Measurements from ENCODE around the gene NEK8.
A peak's percentile ranks its signal among the peaks of the same experiment; 100 is the strongest.
"Not testable (repeated sequence)": the region's sequence is repeated elsewhere in the genome, so short reads cannot be mapped to it uniquely, and the experiment has no call there.

Gene NEK8

GRCh38 chr17:28726627-28727491 is 1.7 kb upstream of the NEK8 start:
- peak overlapping the region; percentile 89 for H3K4me3 Mint-ChIP-seq
- no peaks in the 10 kb centered on the region for H3K9me3 Mint-ChIP-seq
- ATAC-seq = peak; percentile 59
- peaks cover 54% of the 10 kb centered on the region for H3K4me1 Mint-ChIP-seq
- H3K27ac Mint-ChIP-seq = peak overlapping the region; percentile 89
- H3K27me3 Mint-ChIP-seq = no peaks in the 10 kb centered on the region
- H3K36me3 Mint-ChIP-seq = peaks cover 33% of the 10 kb centered on the region

GRCh38 chr17:28729950-28730330 is 1.4 kb downstream of the NEK8 start:
- peaks cover 51% of the 10 kb centered on the region for H3K4me1 Mint-ChIP-seq
- peaks cover 2% of the 10 kb centered on the region for H3K9me3 Mint-ChIP-seq
- peaks cover 21% of the 10 kb centered on the region for H3K36me3 Mint-ChIP-seq

GRCh38 chr17:28733346-28733745 is 4.8 kb downstream of the NEK8 start:
- peak overlapping the region; percentile 79 for H3K27ac Mint-ChIP-seq
- no peak overlapping the region for H3K4me3 Mint-ChIP-seq
- peaks cover 30% of the 10 kb centered on the region for H3K36me3 Mint-ChIP-seq
- H3K4me1 Mint-ChIP-seq = peaks cover 56% of the 10 kb centered on the region
- no peak for ATAC-seq
- H3K27me3 Mint-ChIP-seq = no peaks in the 10 kb centered on the region
- H3K9me3 Mint-ChIP-seq = peaks cover 2% of the 10 kb centered on the region

More at GRCh38 chr17:28729950-28730330, 1.4 kb downstream of the NEK8 start:
- Mint-ChIP-seq H3K27ac (peak overlapping the region; percentile 89), H3K4me3 (no peak overlapping the region), H3K27me3 (no peaks in the 10 kb centered on the region)
- ATAC-seq = no peak

- no peak for ATAC-seq
- Mint-ChIP-seq H3K4me3 (no peak overlapping the region), H3K4me1 (peaks cover 61% of the 10 kb centered on the region)
Observed at GRCh38 chr17:28734712-28735241, 6.2 kb downstream of the NEK8 start.

GRCh38 chr17:28735242-28735722 is 6.7 kb downstream of the NEK8 start:
- no peak overlapping the region for H3K4me3 Mint-ChIP-seq
- peaks cover 63% of the 10 kb centered on the region for H3K4me1 Mint-ChIP-seq
- H3K27ac Mint-ChIP-seq = peak overlapping the region; percentile 79
- H3K27me3 Mint-ChIP-seq = no peaks in the 10 kb centered on the region
- peaks cover 2% of the 10 kb centered on the region for H3K9me3 Mint-ChIP-seq
- H3K36me3 Mint-ChIP-seq = peaks cover 31% of the 10 kb centered on the region
- ATAC-seq = no peak

More at GRCh38 chr17:28734712-28735241, 6.2 kb downstream of the NEK8 start:
- H3K9me3 Mint-ChIP-seq = peaks cover 2% of the 10 kb centered on the region
- peaks cover 30% of the 10 kb centered on the region for H3K36me3 Mint-ChIP-seq
- H3K27ac Mint-ChIP-seq = peak overlapping the region; percentile 79
- no peaks in the 10 kb centered on the region for H3K27me3 Mint-ChIP-seq

GRCh38 chr17:28735913-28736769 is 7.6 kb downstream of the NEK8 start:
- H3K9me3 Mint-ChIP-seq, ATAC-seq, H3K27ac Mint-ChIP-seq, H3K27me3 Mint-ChIP-seq, H3K4me3 Mint-ChIP-seq: not testable (repeated sequence)
- Mint-ChIP-seq H3K36me3 (peaks cover 39% of the 10 kb centered on the region), H3K4me1 (peaks cover 72% of the 10 kb centered on the region)

- Mint-ChIP-seq H3K4me1 (peaks cover 83% of the 10 kb centered on the region), H3K27me3 (no peaks in the 10 kb centered on the region), H3K9me3 (peaks cover under 1% of the 10 kb centered on the region), H3K27ac (peak overlapping the region; percentile 93), H3K36me3 (peaks cover 42% of the 10 kb centered on the region), H3K4me3 (peak overlapping the region; percentile 73)
- no peak for ATAC-seq
Observed at GRCh38 chr17:28737316-28737715, 8.7 kb downstream of the NEK8 start.

GRCh38 chr17:28737770-28738679 is 9.4 kb downstream of the NEK8 start:
- Mint-ChIP-seq H3K9me3 (no peaks in the 10 kb centered on the region), H3K27ac (peak overlapping the region; percentile 93), H3K36me3 (peaks cover 42% of the 10 kb centered on the region), H3K4me3 (peak overlapping the region; percentile 73), H3K4me1 (peaks cover 87% of the 10 kb centered on the region), H3K27me3 (no peaks in the 10 kb centered on the region)
- ATAC-seq = peak; percentile 89

- Mint-ChIP-seq H3K27ac (peak overlapping the region; percentile 93), H3K4me1 (peaks cover 84% of the 10 kb centered on the region), H3K36me3 (peaks cover 40% of the 10 kb centered on the region), H3K9me3 (no peaks in the 10 kb centered on the region), H3K4me3 (peak overlapping the region; percentile 73), H3K27me3 (no peaks in the 10 kb centered on the region)
- ATAC-seq = peak; percentile 69
Observed at GRCh38 chr17:28738680-28739384, 10.2 kb downstream of the NEK8 start.

- H3K27me3 Mint-ChIP-seq = no peaks in the 10 kb centered on the region
- H3K4me3 Mint-ChIP-seq = peak overlapping the region; percentile 89
- ATAC-seq = no peak
- peaks cover 73% of the 10 kb centered on the region for H3K4me1 Mint-ChIP-seq
- peaks cover 35% of the 10 kb centered on the region for H3K36me3 Mint-ChIP-seq
- peak overlapping the region; percentile 93 for H3K27ac Mint-ChIP-seq
- H3K9me3 Mint-ChIP-seq = no peaks in the 10 kb centered on the region
Observed at GRCh38 chr17:28740406-28741357, 12.1 kb downstream of the NEK8 start.

- H3K4me3 Mint-ChIP-seq = peak overlapping the region; percentile 89
- H3K36me3 Mint-ChIP-seq = peaks cover 44% of the 10 kb centered on the region
- peaks cover 83% of the 10 kb centered on the region for H3K4me1 Mint-ChIP-seq
- H3K27me3 Mint-ChIP-seq = no peaks in the 10 kb centered on the region
- H3K27ac Mint-ChIP-seq = peak overlapping the region; percentile 93
- ATAC-seq = peak; percentile 21
- H3K9me3 Mint-ChIP-seq = no peaks in the 10 kb centered on the region
Observed at GRCh38 chr17:28741358-28742349, 13.1 kb downstream of the NEK8 start.

Measured in stimulated activated memory B cell treated with anti-CD40 and anti-IgM and Interleukin-4, amounts not matched to agents 10 μg/mL and 1 μg/mL and 100 μg/mL, for 72 hours (primary cell).